ENCODE data around the gene SDC3.

- no peak for TF ChIP-seq ZNF232 (CRISPR knock-in tag; IDR thresholded peaks at IDR 0.05)
- no peak for TF ChIP-seq SP1 (CRISPR knock-in tag; conservative IDR thresholded peaks at IDR 0.05)
- no peak for TF ChIP-seq FOXP1 (CRISPR knock-in tag; IDR thresholded peaks at IDR 0.05; ENCODE audit: borderline replicate concordance)
- TF ChIP-seq, protein P1, sequence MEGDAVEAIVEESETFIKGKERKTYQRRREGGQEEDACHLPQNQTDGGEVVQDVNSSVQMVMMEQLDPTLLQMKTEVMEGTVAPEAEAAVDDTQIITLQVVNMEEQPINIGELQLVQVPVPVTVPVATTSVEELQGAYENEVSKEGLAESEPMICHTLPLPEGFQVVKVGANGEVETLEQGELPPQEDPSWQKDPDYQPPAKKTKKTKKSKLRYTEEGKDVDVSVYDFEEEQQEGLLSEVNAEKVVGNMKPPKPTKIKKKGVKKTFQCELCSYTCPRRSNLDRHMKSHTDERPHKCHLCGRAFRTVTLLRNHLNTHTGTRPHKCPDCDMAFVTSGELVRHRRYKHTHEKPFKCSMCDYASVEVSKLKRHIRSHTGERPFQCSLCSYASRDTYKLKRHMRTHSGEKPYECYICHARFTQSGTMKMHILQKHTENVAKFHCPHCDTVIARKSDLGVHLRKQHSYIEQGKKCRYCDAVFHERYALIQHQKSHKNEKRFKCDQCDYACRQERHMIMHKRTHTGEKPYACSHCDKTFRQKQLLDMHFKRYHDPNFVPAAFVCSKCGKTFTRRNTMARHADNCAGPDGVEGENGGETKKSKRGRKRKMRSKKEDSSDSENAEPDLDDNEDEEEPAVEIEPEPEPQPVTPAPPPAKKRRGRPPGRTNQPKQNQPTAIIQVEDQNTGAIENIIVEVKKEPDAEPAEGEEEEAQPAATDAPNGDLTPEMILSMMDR (IDR thresholded peaks at IDR 0.05): no peak
- TF ChIP-seq SOX15 (CRISPR knock-in tag; IDR thresholded peaks at IDR 0.05): no peak
- no peak for TF ChIP-seq CREB1 (CRISPR knock-in tag; IDR thresholded peaks at IDR 0.05)
Measured at GRCh38 chr1:30934613-30935012, 26.1 kb upstream of the SDC3 start.

Measured in WTC11 (cell line).